ENCODE measurements around the gene NTNG1.

DNA sequence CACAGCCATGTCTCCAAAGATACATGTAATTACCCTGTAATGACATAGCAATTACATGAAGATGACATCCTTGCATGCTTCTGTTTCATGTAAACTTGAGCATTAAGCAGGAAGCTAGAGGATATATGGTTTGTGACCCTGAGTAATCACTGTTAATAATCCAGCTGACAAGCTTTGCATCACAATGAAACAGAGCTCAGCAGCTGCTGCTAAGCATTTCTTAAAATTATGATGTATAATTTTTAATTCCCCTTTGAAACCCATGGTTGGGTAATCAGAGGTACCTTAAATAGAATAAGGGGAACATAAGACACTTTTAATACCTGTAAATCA is 293.5 kb downstream of the NTNG1 start:
- TF ChIP-seq, protein P1, sequence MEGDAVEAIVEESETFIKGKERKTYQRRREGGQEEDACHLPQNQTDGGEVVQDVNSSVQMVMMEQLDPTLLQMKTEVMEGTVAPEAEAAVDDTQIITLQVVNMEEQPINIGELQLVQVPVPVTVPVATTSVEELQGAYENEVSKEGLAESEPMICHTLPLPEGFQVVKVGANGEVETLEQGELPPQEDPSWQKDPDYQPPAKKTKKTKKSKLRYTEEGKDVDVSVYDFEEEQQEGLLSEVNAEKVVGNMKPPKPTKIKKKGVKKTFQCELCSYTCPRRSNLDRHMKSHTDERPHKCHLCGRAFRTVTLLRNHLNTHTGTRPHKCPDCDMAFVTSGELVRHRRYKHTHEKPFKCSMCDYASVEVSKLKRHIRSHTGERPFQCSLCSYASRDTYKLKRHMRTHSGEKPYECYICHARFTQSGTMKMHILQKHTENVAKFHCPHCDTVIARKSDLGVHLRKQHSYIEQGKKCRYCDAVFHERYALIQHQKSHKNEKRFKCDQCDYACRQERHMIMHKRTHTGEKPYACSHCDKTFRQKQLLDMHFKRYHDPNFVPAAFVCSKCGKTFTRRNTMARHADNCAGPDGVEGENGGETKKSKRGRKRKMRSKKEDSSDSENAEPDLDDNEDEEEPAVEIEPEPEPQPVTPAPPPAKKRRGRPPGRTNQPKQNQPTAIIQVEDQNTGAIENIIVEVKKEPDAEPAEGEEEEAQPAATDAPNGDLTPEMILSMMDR (IDR thresholded peaks at IDR 0.05; ENCODE audit: borderline replicate concordance, extremely low read depth, low read length, poor library complexity, severe bottlenecking), result no peak
- TF ChIP-seq EZH2 (IDR thresholded peaks at IDR 0.05; ENCODE audit: borderline replicate concordance, low read depth, low read length, severe bottlenecking), result no peak

Measured in DND-41 (cell line).